Right forelimb (tissue), 1 donor: ENCODE results near the gene MAX.
A peak's percentile ranks its signal among the peaks of the same experiment; 100 is the strongest.
"Not testable (repeated sequence)": the region's sequence is repeated elsewhere in the genome, so short reads cannot be mapped to it uniquely, and the experiment has no call there.

Source experiments
- DNase-seq: peaks from one replicate; pipeline ENCODE4 v3.0.0-alpha.2; 2018

MAX gene

DNA sequence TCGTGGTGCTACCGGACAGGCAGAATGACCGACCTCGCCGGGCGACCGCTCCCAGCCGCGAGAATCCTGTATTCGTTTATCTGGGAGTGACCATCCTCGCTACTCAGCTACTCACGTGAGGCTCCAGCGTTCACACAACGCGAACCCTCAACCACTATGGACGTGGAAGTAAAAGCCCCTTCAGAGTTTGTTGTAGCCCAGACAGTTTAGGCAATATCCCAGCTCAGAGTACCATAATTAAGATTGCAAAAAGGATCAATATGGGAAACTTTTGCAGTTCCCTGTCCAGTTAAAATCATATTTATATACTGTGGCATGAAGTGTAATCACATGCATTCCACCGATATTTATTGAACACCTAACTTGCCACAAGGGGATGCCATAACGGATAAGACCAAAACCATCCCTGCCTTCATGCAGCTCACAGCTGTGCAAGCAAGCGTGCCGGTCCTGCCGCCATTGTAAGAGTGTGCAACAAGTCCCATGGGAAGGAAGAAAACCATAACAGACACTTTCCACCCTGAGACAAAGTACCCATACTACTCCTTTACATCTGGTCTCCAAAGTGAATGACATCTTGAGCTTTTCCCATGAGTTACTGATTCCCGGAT lies 938 bp upstream of the MAX start:
- no peak for DNase-seq

DNA sequence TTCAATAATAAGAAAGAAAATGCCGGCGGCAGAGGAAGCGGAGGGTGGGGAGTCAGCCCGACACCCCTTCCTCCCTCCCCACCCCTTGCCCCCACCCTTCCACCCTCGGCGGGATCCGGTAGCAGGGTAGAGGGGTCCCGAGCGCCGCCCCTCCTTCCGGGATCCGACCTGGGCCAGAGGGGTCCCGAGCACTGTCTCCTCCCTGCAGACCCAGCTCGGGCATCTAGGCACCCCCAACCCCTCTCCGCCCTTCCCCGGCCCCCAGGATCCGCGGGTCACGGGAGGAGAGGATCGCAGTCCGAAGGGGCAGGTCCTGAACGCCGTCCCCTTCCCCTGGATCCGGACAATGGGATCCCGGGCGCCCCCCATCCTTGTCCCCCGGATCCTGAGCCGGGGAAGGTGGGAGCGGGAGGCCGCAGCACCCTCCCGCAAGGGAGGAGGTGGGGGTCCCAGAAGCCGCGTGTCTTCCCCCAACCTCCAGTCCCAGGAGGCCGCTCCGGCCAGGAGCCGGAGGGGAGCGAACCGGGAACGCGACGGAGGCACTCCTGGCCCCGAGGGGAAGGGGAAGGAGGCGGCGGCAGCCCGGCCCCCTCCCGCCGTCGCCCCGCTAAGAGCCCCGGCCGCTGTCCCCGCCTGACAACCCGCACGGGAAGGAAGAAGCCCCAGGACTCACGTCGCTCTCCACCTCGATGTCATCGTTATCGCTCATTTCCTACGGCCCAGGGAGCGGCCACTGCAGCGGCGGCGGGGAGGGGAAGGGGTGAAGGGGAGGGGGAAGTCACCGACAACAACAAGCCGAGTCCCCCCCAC lies 481 bp downstream of the MAX start:
- DNase-seq, result peak; percentile 49

DNA sequence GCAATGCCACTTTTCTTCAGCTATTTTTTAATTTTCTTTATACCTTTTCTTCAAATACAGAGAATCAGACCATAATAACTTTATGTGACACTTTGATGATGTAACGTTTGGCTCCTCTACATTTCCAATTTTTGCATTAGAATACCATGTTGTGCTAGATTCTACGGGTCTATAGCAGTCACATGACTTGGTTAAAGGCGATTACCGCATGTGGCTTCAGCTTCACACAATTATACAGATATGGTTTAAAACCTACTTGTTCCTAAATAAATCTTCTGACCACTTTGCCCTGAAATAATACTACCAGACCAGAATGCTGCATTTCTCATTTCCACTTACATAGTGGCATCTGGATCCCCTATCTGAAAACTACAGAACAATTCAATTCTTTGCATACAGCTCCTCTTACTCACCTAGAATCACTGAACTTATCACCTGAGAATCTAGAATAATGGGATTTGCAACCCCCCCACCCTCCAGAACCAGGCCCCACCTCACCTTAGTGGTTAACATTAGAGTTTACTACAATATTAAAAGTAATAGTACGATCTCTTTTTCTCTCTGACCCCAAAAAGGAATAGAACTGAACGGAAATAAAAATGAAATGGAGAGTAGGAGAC lies 1.3 kb downstream of the MAX start:
- DNase-seq, result no peak

DNA sequence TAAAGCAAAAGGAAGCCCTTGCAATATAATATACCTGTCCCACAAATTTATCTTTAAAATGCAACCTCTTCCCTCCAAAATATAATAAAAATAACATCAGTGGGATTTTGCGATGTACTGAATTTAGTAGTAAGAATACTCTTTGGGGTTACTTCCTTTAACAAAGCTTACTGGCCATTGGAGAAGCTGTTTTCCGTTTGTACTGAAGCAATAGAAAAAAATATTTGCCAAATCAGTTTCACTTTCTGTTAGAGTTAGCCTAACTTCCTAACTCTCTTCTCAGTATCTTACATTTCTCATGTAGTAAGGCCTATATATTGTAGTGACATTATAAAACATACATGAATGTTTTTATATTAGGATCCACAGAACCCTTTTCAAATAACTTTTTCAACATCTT lies 3.7 kb downstream of the MAX start:
- no peak for DNase-seq

DNA sequence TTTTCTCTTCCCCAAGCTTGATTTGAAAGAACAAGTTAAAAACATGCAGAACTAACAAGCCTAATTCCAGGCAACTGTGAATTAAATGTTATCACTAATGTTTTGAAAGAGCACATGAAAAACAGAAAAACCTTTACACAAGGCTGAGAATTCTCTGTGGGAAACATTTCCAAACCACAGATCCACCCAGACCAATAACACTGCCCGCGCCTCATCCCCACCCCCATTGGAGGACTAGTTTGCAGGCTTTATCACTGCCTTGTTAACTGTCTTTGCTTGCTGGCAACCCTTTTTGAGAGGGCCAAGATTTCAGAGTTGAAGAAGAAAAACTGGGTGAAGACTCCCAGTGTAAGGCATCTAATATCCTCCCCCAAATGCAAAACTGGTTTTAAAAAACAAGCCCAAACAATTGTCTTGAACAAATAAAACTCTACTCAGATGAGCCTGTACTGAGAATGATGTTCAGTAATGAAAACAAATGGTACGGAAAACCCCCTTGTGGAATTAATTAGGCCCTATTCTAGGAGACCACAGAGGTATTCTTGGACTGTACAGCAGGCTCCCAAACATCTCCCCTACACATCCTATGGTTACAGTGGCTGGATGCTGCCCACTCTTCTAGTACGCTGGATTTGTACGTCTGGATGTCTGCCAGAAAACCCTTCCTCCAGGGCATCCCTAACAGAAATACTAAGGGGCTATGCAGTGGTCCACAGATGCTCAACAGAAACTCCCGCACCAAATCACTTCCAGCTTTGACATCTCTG lies 5.8 kb downstream of the MAX start:
- no peak for DNase-seq

DNA sequence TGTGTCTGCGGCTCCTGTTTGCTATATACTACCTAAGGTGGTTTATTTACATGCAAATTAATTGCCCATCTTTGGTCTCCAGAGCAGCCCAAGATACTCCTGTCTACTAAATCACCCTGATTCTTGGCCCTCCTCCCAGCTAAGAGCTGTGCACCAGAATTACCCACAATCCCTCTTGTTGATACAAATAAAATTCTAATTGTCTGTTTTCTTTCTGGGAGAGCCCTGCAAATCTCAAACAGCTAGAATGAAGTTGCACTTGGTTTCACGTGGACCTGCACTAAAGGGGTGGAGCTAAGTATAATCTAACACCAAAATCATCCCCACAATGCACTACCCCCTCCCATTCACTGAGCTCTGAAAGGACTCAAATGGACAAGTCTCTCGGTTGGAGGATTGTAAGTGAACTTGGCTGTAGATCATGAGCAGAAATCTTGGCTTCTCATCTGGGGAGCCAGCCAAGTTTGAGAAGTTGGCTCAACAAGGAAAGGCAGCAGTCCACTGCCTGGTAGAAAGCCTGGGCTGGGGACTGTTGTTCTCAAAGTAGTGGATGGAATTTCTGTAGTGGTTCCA lies 6.6 kb downstream of the MAX start:
- DNase-seq, result peak; percentile 85

DNA sequence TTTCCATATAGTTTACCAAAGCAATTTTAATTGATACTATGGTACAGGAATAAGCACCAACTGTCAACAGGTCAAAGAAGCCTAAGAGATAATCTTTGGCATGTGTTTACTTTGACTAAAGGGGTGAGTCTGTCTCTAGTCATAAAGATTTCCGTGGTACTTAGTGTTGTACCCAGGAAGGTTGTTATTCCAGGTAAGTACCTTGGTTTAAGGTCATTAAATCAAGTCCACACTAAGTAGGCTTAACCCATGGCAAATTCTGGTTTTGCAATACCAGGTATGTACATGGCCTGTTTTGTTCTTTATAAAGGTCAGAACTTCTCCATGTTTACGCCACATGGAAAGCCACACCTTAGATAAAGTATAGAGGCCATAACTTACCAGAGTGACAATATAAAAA lies 10.0 kb downstream of the MAX start:
- no peak for DNase-seq

DNA sequence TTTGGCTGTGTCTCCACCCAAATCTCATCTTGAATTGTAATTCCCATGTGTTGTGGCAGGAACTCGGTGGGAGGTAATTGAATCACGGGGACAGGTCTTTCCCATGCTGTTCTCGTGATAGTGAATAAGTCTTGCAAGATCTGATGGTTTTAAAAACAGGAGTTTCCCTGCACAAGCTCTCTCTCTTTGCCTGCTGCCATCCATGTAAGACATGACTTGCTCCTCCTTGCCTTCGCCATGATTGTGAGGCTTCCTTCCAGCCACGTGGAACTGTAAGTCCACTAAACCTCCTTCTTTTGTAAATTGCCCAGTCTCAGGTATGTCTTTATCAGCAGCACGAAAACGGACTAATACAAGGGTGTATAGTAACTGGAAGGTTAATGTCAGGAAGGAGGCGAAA lies 14.5 kb downstream of the MAX start:
- not testable (repeated sequence) for DNase-seq

DNA sequence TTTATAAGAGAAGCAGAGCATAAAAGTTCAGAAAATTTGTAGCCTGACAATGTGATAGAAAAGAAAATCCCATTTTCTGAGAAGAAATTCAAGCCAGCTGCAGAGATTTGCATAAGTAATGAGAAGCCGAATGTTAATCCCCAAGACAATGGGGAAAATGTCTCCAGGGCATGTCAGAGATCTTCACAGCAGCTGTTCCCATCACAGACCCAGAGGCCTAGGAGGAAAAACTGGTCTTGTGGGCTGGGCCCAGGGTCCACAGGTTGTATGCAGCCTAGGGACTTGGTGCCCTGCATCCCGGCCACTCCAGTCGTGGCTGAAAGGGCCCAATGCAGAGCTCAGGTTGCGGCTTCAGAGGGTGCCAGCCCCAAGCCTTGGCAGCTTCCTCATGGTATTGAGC lies 15.6 kb downstream of the MAX start:
- DNase-seq, result not testable (repeated sequence)

DNA sequence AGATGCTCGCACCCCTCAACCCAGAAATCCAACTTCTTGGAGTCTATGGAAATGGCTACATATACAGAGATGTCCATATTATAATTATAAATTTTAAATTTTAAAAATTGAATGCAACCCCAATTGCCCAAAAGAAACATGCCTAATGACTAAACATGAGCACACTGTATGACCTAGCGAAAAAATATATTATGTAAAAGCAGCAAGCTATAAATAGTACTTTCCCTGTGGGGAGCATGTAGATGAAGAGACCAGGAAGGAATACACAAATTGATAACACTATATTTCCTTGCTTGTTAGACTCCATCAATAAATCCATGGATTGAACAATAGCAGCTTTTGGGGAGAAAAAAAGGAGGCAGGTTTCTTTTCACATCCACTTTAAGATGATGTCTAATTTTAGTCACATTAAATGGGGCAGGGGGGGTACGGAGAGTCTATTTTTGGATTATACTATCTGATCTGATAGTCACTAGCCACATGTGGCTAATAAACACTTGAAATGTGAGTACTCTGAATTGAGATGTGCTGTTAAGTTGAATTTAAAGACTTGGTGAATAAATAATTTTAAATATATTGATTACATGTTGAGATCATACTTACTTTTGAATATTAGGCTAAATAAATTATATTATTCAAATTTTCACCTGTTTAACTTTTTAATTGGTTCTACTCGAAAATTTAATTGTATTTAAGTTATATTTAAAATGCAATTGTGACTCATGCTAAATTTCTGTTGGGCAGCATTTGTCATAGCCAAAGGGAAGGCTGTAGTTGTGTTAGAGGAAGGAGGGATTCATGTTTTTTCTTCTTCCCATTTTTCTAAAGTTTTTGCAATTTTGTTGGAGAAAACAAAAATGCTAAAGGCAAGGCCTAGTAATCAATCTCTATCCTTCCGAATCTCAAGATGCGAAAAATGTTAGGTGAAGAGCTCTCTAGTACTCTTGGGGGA lies 17.5 kb downstream of the MAX start:
- DNase-seq, result no peak

DNA sequence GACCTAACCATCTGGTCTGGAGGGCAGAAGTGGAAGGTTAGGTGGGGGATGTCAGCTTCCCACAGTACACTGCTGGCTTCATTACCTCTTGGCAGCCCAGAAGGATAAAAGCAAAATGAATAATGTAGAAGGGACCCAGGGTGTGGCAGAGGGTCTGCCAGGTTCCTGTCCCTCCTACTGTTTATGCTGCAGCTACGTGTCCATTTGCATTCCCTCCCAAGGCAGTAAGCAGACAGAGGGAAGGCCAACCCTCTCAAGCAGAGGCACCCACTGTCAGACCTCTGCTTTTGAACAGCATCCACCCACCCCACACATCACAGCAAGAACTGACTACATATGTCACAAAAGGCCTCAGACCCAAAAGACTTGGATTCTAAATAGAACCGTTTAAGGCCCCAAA lies 19.4 kb downstream of the MAX start:
- DNase-seq, result no peak

DNA sequence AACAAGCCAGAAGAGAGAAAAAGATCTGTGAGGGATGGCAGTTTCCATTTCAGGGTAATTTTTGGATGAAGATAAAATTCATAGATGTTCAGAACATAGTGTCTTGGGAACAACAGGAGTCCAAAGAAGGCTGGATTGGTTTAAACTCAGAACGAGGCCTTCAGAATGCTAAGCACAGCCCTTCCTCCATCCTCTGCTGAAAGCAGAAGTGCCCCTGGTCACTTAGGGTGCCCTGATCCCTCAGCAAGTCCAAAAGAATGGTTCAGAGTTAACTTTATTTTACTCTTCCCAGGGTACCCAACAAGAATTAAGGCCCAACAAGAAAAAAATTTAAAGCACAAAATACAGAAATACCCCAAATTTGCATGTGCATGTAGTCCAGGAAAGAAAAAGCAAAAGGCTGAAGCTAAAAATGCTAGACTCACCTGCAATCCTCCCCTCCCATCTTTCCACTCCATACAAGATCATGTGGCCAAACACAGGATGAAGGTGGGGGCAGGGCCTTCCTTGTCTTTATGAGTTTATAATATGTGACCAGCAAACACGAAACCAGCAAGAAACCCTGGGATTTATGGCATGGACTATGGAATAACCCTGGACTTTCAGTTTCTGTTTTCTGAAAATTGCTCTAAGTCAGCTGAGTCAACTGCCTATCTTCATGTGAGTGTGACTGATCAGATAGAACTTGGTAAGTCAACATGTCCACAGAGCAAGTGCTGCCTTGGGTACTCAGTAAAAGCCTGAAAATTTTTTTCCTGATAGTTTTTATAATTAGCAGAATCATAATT lies 21.2 kb downstream of the MAX start:
- no peak for DNase-seq

DNA sequence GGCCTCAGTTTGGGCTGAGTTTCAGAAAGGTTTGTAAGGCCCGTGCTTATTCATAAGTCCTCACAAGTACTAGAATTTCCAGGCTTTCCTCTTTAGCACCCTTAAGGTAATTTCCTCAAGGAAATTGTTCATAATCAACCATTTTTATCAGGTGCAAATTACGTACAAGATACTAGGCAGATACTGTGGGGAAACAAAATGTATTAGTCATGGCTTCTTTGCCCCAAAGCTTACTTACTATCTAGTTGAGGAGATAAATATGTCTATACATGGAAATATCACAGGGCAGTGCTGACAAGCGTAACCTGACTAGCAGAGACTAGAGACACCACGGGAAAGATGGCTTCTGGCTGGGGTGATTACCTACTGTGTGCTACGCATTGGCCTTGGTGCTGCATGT lies 22.5 kb downstream of the MAX start:
- no peak for DNase-seq

DNA sequence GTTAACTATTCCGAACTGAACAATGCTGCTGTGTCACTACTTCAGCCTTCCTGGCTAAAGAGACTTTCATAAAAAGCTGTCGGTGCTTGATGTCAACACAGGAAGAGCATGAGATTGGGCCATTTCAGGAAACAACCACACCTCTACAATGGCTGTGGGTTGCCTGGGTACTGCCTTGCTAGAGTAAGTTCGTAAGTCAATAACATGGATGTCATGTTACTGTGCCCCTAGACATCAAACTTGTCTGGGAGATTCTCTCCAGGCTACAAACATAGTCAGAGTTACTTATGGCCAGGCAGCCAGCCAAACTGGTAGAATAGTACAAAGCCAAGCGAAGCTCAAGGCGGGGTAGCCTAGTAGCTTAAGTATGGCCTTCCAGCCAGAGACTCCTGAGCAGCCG lies 23.1 kb downstream of the MAX start:
- no peak for DNase-seq

DNA sequence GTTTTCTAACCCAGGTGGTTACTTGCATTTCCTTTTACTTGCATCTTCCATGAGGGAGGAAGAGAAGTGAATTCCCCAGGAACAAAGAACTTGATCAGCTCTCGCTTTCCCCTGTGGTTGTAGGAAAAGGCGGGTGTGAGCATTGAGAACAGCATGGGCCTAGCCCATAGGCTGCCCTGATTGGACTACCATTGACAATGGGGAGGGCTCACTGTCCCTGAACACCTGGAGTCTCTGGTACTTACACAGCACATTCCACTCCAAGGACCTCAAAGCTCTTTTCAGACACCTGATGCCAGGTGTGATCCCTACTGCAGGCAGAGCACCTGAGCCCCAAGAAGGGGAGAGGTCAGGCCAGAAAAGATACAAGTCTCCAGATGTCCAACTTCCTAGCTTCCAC lies 25.0 kb downstream of the MAX start:
- no peak for DNase-seq

DNA sequence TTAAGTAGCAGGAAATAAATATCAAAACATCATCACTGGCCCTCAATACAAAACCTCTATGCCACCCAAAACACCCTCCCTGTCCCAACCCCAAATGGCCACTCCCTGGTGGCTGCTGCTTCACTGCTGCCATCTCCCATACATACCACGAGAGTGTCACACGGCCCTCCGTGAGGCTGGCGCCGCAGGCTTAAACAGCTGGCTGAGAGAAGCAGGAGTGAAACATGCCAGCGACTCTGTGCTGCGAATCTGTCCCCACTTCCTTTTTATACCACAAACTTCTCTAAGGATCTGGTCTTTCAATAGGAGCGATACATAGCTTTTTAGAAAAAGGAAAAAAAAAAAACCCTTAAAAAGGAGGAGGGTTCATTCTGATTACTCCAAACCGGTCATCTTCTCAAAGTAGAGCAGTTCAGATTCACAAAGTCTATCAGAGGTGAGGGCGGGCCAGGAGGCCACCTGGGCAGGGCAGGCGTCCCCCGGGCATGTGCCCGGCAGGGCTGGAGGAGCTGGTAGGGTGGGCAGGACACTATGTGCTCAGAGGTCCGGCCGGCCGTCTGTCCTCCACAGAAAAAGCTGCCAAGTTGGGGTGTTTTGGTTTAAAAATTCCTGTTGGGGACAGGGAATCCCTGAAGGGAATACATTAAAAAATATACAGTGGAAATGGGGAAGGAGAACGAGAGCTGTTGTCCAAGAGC lies 26.5 kb downstream of the MAX start:
- no peak for DNase-seq

DNA sequence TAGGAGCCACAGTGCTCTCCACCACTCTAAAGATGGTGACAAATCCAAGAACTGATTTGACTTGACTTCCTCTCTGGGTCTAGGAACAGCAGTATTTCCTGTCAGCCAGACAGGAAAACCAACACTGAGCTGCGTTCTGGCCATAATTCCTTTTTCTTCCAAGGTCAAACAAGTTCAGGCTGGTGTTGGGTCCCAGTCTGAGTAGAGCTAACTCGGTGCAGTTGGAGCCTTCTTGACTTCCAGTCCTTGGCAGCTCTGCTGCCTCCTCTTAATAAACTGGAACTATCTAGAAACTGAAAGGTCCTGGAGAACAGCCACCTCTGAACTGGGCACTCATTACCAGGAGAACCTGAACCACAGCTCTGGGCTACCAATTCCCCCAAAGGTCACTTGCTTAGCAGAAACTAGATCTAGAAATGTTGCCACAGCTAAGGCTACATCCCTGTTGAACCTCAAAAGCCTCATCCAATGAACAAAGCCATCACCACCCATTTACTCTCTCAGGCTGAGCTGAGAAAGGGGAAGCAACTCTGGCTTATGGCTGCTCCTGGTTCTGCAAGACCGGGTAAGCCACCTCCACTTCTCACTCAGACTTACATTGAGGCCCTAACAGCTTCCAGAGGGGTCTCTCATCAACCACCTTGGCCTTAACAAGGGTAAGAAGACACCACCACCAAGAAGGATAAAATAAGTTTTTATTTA lies 27.7 kb downstream of the MAX start:
- no peak for DNase-seq

DNA sequence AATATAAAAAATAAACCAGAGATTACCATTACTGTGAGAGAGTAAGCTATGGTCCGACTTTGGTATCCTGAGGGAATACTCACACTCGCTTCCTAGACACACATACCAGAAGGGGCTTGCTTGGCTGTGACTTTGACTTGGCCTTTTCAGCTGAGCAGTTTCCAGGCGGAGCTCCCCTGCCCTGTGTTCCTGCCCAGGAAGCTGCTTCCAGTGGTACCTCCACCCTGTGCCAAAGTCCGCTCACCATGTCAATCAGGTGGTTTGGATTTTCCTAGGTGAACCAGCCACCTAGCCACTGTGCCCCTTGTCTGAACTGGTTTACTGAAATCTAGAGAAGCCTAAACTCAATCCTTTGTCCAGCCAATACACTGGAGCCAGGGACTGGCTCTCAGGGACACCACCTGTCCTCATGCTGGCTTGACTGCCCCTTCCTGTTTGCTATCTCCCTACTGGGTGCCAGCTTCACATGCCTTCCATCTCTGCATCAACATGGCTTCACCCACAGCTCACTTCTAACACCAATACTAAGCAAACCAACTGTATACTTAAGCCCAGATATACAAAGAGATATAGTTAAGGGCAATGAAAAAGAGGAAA lies 28.6 kb downstream of the MAX start:
- DNase-seq, result no peak

DNA sequence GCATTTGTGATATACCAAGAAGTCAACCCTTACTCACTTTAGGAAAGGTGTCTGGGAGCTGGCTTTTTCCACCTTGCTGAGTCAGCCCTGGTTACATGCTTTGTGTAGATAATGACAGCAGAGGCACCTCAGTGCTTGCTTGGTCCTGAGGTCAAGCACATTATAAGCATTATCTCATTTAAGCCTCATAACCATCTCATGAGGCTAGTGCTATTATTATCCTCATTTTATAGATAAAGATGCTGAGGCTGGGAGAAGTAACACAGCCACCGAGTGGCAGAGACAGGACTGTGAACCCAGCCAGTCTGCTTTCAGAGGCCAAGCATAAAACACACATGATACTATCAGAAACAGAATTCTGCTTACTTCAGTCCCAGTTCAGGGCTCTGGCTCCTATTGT lies 29.4 kb downstream of the MAX start:
- no peak for DNase-seq
